A549 (cell line): ENCODE measurements around the gene UBQLN2. TPM values are rescaled to one million over a fixed set of nuclear protein-coding genes. Genes with fewer than 3 reads are reported as not detected.
"Not testable (repeated sequence)": the region's sequence is repeated elsewhere in the genome, so short reads cannot be mapped to it uniquely, and the experiment has no call there.

ENCODE experiments used
- ATAC-seq, 2 experiments: fragments of 200-7000 bp in 1 of 2; fragments of >200 bp in 1 of 2; cut with Nextera tagmentation in 1 of 2; cut with Tn5 transposase in 1 of 2; 3 replicates each; pipeline versions ENCODE4 v1.8.0 to v1.9.1; 2018 to 2020; ENCODE audit warnings: mild to moderate bottlenecking in 1 of 2, moderate library complexity in 1 of 2
- CTCF ChIA-PET: fragments of 300-600 bp; sonication (Branson Sonifier 250); formaldehyde crosslinking; extraction: SDS; loops from one replicate; lab custom pipeline; 2021; ENCODE audit warnings: antibody characterized with exemption, inconsistent platforms; lab: Yijun Ruan, JAX
- POLR2A ChIA-PET: fragments of 350-600 bp; formaldehyde crosslinking; extraction: SDS; loops from one replicate; lab custom pipeline; 2021; ENCODE audit warnings: antibody characterized with exemption, inconsistent platforms; lab: Yijun Ruan, JAX
- DNase-seq, 2 experiments: peaks; one replicate each; pipeline versions ENCODE4 v3.0.0 to v3.0.0-alpha.2; 2011 to 2016; ENCODE audit warnings: low read depth in 1 of 2, low spot score in 1 of 2
- FAIRE-seq: peaks from 2 replicates; lab custom pipeline; 2011; peaks lifted over from hg19 to GRCh38; lab: Jason Lieb, UNC
- H3K27ac ChIP-seq, 2 experiments: fragments of >200 bp; sonication (Bioruptor Twin); formaldehyde crosslinking; 3 replicates each; pipeline ENCODE4 v1.5.1; 2016 to 2017
- H3K4me1 ChIP-seq: fragments of >200 bp; sonication (Bioruptor Twin); formaldehyde crosslinking; 3 replicates; pipeline ENCODE4 v1.6.1; 2016
- H3K4me2 ChIP-seq: fragments of >200 bp; sonication (Bioruptor Twin); formaldehyde crosslinking; 3 replicates; pipeline ENCODE4 v1.6.1; 2016
- H3K4me3 ChIP-seq: fragments of >200 bp; sonication (Bioruptor Twin); formaldehyde crosslinking; 3 replicates; pipeline ENCODE4 v1.5.1; 2016
- H3K9me3 ChIP-seq: fragments of >200 bp; sonication (Bioruptor Twin); formaldehyde crosslinking; 3 replicates; pipeline ENCODE4 v1.6.1; 2016
- CBX2 ChIP-seq: fragments of 200-600 bp; sonication (generic); IDR thresholded peaks from 2 replicates; pipeline ENCODE4 v1.6.1; 2016; ENCODE audit warnings: low read depth, mild to moderate bottlenecking, borderline replicate concordance
- CEBPB ChIP-seq, 2 experiments: fragments of >200 bp in 1 of 2; sonication (Bioruptor Twin) in 1 of 2; formaldehyde crosslinking in 1 of 2; IDR thresholded peaks; 2 replicates each; pipeline ENCODE4 v1.6.1; 2012 to 2016
- EHMT2 ChIP-seq: fragments of 200-600 bp; sonication (generic); IDR thresholded peaks from 2 replicates; pipeline ENCODE4 v1.6.1; 2016; ENCODE audit warnings: antibody characterized with exemption, low read depth, mild to moderate bottlenecking, moderate library complexity
- ESRRA ChIP-seq: fragments of 150-350 bp; IDR thresholded peaks from 2 replicates; pipeline ENCODE4 v1.6.1; 2014; ENCODE audit warnings: mild to moderate bottlenecking, low read length, borderline replicate concordance
- FOSB ChIP-seq: fragments of 250-450 bp; sonication (Bioruptor Pico); IDR thresholded peaks from 2 replicates; pipeline ENCODE4 v1.5.0; 2020; ENCODE audit warnings: mild to moderate bottlenecking, moderate library complexity
- HES2 ChIP-seq: fragments of >200 bp; sonication (Bioruptor Twin); formaldehyde crosslinking; IDR thresholded peaks from 2 replicates; pipeline ENCODE4 v1.6.1; 2016
- JUNB ChIP-seq: fragments of >200 bp; sonication (Bioruptor Twin); formaldehyde crosslinking; IDR thresholded peaks from 2 replicates; pipeline ENCODE4 v1.6.1; 2016
- RAD21 ChIP-seq, 2 experiments: fragments of >200 bp in 1 of 2; sonication (Bioruptor Twin) in 1 of 2; formaldehyde crosslinking in 1 of 2; IDR thresholded peaks in 1 of 2; conservative IDR thresholded peaks in 1 of 2; 2 replicates in 1 of 2; 3 replicates in 1 of 2; pipeline ENCODE4 v1.6.1; 2012 to 2018; ENCODE audit warnings: inconsistent platforms in 1 of 2
- SMC3 ChIP-seq: fragments of >200 bp; sonication (Bioruptor Twin); formaldehyde crosslinking; IDR thresholded peaks from 3 replicates; pipeline ENCODE4 v1.6.1; 2018; ENCODE audit warnings: inconsistent platforms
- WGBS: methylation state at CpG from one replicate; pipeline ENCODE4 v1.1.6; 2017; ENCODE audit errors: missing lambda C conversion rate; 5-methylcytosine and 5-hydroxymethylcytosine counted together
- polyA plus RNA-seq, 4 experiments: library from polyadenylated mRNA; depleted of rRNA in 3 of 4; stranded (reverse); fragments of >200 nt; fragmentation: RNase III in 1 of 4; extraction: RNeasy Plus Mini Kit Qiagen cat#74134 plus additional on column Dnase treatment in 1 of 4; gene quantifications; 2 replicates in 3 of 4; 3 replicates in 1 of 4; pipeline ENCODE4 v1.2.3, GENCODE V29; 2011 to 2017

UBQLN2 gene
- polyA plus RNA-seq, 2 of the 4 experiments (the other 2 are of a cell fraction) = 19.8 to 22.9 TPM

- DNase-seq (no peak), FAIRE-seq (no peak), ATAC-seq (peak in 1 of 2 experiments; percentile 47; a peak in 1 of 6 replicates)
- no peak for TF ChIP-seq FOSB (CRISPR knock-in tag)
- TF ChIP-seq JUNB = no peak
- no peak for TF ChIP-seq RAD21 (conservative IDR thresholded peaks at IDR 0.05 in 1 of 2, IDR thresholded peaks at IDR 0.05 in 1 of 2)
- TF ChIP-seq HES2 = no peak
- TF ChIP-seq ESRRA = no peak
- Histone ChIP-seq H3K4me1 (no peaks in the 10 kb centered on the region), H3K9me3 (no peaks in the 10 kb centered on the region), H3K4me3 (no peak overlapping the region), H3K4me2 (no peak overlapping the region), H3K27ac (no peak overlapping the region)
- WGBS = 85% methylated on average over 3 of the region's 11 CpGs
- ChIA-PET CTCF (no interaction called here), POLR2A (no interaction called here)
These were observed 25.2 kb downstream of the UBQLN2 start for GRCh38 chrX:56588397-56589188.

DNA sequence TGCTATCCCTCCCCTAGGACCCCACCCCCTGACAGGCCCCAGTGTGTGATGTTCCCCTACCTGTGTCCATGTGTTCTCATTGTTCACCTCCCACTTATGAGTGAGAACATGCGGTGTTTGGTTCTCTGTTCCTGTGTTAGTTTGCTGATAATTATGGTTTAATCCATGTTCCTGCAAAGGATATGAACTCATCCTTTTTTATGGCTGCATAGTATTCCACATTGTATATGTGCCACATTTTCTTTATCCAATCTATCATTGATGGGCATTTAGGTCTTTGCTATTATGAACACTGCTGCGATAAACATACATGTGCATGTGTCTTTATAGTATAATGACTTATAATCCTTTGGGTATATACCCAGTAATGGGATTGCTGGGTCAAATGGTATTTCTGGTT lies 28.4 kb downstream of the UBQLN2 start:
- FAIRE-seq, H3K27ac ChIP-seq, H3K4me1 ChIP-seq, ATAC-seq, DNase-seq, POLR2A ChIA-PET, CTCF ChIA-PET, H3K4me2 ChIP-seq, H3K9me3 ChIP-seq, H3K4me3 ChIP-seq: not testable (repeated sequence)
- WGBS = 88% methylated on average over 2 of the region's 2 CpGs

GRCh38 chrX:56600141-56600540 lies 36.7 kb downstream of the UBQLN2 start:
- CTCF ChIA-PET = no interaction called here
- H3K27ac ChIP-seq = no peak overlapping the region

DNA sequence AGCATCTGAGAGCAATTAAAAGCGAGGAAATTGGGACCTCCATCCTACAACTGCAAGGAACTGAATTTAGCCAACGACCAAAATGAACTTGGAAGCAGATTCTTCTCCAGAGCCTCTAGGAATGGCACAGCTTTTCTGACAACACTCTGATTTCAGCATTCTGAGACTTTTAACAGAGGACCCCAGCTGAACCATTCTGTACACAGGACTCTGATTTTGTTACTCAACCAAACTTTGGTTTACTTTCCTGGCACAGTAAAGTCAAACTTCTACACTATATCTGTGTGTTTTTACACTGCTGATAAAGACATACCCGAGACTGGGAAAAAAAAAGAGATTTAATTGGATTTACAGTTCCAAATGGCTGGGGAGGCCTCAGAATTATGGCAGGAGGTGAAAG lies 37.6 kb downstream of the UBQLN2 start:
- H3K4me1 ChIP-seq = no peaks in the 10 kb centered on the region
- ATAC-seq (no peak), FAIRE-seq (no peak), DNase-seq (no peak)
- no peak overlapping the region for H3K4me2 ChIP-seq
- POLR2A ChIA-PET = no interaction called here
- H3K9me3 ChIP-seq = no peaks in the 10 kb centered on the region
- no peak overlapping the region for H3K4me3 ChIP-seq
- 45% methylated on average over 3 of the region's 3 CpGs for WGBS
- TF ChIP-seq CBX2 = no peak
- CTCF ChIA-PET = no interaction called here
- no peak overlapping the region for H3K27ac ChIP-seq

More at GRCh38 chrX:56600141-56600540, 36.7 kb downstream of the UBQLN2 start:
- no peak for TF ChIP-seq EHMT2
- 0 out of 4 replicates have a peak, but pooled peaks of 1 of the 2 experiments have one; percentile 9 for TF ChIP-seq CEBPB (IDR thresholded peaks at IDR 0.05)
- TF ChIP-seq, all 56 proteins: peak for 1
- Histone ChIP-seq H3K4me2 (no peak overlapping the region), H3K9me3 (no peaks in the 10 kb centered on the region), H3K4me3 (no peak overlapping the region), H3K4me1 (no peaks in the 10 kb centered on the region)
- POLR2A ChIA-PET = no interaction called here
- 85% methylated on average over 2 of the region's 2 CpGs for WGBS
- FAIRE-seq (no peak), DNase-seq (no peak), ATAC-seq (no peak)

GRCh38 chrX:56615282-56615681 lies 51.9 kb downstream of the UBQLN2 start:
- ChIA-PET POLR2A (no interaction called here), CTCF (no interaction called here)
- ATAC-seq (no peak), FAIRE-seq (no peak), DNase-seq (no peak)
- Histone ChIP-seq H3K9me3 (no peaks in the 10 kb centered on the region), H3K4me2 (no peak overlapping the region), H3K4me3 (no peak overlapping the region), H3K27ac (no peak overlapping the region), H3K4me1 (no peaks in the 10 kb centered on the region)
- 58% methylated on average over 2 of the region's 2 CpGs for WGBS
- TF ChIP-seq SMC3 = no peak
- TF ChIP-seq, all 56 proteins: peak for 0

Other genes starting within 250 kb of the UBQLN2 start
- gene NBDY, start 165.6 kb downstream of the UBQLN2 start, polyA plus RNA-seq (2011; rRNA removed) = 64.8 and 72.8 TPM in 2 replicates
- gene NBDY, start 165.6 kb downstream of the UBQLN2 start, polyA plus RNA-seq (2017; fragmentation: RNase III; extraction: RNeasy Plus Mini Kit Qiagen cat#74134 plus additional on column Dnase treatment) = 41.8 to 48.0 TPM (median 47.3 TPM) in 3 replicates